CD4-positive, alpha-beta T cell treated with Interleukin-6 for 4 hours (primary cell): Measurements from ENCODE around the gene RNF41.
"Not testable (repeated sequence)": the region's sequence is repeated elsewhere in the genome, so short reads cannot be mapped to it uniquely, and the experiment has no call there.

Source experiments
- DNase-seq: peaks from one replicate; pipeline ENCODE4 v3.0.0-alpha.2; 2020; ENCODE audit warnings: mixed read lengths

RNF41 gene

DNA sequence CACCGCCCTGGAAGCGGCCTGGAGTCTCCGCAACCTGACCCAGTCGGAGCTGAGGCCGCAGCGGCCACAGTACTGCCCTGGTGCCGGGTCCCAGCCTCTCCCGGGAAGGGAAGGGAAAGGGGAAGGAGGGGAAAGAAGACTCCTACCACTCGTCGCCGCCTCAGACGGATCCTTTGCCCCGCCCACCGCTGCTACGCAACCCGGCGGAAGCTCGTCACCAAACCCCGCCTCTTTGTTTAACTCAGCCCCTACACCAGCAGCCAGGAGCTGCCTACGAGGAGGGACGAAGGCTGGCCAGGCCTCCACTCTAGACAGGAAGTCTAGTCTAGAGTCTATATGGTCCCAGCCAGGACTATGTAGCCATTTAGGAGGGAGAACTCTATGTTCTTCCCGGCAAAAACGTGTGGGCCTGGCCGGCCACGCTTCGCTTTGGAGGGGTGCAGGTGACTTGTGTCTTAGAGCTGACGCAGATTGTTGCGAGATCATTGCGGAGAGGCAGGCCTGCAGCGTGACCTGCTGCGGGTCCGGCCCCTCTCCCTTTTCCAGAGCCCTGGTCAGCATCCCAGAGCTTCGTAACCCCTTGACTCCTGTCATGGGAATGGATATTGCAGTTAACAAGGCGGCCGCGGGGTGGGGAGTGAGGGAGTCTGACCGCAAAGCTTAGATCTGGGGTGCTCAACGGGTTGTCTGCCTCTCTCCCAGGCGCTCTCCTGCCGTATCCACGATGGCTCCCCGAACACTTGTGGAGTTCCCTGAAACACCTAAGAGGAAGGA is at the start of gene RNF41:
TSS of gene RNF41 (minus strand) at position 166 of the 774 bp plus-strand sequence. CDS start 7,875 bp downstream, outside the sequence.
- DNase-seq, result peak; percentile 94

DNA sequence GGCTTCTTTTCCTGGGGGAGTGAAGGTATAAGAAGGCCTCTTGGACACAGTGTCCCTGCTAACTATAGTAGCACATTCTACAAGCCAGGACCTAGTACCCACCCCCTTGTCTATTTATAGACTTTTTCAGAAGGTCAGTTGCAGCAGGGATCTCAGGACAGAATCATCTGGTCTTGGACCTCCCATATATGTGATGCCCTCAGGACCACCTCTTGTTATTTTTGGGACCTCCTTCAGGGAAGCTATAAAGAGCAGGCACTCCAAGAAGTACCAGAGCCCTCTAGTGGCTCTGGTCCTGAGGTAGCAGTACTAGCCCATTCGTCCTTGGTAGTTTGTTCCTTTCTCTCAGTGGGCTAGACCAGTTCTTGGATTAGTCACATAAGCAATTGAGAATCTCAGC is 49.3 kb upstream of the RNF41 start:
- DNase-seq, result peak; percentile 10

DNA sequence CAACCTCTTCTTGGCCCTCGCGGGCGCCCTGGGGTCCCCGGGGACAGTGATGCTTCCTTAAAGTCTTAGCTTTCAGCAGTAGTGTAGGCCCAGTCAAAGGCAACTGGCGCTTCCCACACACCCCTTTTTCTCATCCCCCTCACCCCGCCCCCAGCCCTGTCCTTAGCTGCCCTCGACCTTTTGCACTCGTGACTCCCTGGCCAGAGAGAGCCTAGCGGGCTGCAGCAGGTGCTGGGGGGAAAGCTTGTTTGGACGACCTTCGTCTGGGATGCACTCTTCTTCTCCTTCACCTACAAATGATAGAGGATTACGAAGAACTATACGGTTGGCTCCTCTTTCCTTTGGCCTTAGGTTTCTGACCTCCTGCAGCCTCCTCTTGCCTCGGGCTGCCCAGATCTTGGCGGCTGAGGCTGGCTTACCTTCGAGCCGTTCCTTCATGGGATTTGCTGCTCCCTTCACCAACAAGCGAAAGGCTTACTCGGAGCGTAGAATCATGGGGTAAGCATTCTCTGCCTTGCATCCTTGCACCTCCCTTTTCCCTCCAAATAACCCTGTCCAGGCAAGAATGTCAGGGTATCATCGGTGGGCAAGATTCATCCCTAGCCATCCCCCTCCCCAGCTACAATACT is 45.8 kb upstream of the RNF41 start:
- DNase-seq, result no peak

DNA sequence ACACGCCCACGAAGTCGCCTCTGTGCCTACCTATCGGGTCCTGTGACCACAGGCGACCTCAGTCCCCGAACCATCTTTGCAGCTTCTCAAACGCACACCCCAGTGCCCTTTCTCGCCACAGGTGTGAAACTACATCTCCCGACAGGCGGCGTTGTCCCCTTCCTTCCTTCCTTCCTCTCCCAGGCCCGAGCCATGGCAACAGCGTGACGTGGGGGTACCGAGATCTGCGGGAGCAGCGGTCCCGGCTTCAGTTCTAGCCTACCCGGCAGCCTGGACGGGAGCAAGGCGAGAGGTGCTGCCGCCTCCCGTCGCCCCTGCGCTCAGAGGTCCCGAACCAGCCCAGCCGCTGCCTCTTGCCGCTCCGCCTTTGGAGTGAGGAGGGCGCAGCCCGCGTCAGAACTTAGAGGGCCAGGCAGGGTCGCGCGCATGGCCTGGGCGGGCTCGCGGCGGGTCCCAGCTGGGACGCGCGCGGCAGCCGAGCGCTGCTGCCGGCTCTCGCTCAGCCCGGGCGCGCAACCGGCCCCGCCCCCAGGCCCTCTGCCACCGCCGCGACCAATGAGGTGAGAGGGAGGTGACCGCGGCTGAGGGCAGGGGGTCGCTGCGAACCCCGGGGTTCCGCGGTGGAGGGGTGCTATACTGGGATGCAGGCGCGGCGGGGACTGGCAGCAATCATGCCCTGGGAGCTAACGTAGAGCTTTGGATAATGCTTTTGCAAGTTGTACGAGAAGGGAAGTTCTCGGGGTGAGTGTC is 45.1 kb upstream of the RNF41 start, which contains the start of gene COQ10A:
TSS of gene COQ10A (plus strand) at position 250 of the 750 bp plus-strand sequence. CDS start at position 427, 177 bp downstream.
- peak; percentile 92 for DNase-seq

DNA sequence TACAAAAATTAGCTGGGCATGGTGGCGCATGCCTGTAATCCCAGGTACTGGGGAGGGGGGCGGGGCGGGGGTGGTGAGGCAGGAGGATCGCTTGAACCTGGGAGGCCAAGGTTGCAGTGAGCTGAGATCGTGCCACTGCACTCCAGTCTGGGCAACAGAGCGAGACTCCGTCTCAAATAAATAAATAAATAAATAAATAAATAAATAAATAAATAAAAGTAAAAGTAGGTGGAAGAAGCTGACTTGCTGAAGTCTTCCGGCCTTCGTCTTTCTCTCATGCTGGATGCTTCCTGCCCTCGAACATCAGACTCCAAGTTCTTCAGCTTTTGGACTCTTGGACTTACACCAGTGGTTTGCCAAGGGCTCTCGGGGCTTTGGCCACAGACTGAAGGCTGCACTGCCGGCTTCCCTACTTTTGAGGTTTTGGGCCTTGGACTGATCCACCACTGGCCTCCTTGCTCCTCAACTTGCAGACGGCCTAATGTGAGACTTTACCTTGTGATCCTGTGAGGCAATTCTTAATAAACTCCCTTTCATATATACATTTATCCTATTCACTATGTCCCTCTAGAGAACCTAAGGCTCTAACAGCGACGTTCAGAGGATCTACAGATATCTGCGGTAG is 44.5 kb upstream of the RNF41 start:
- not testable (repeated sequence) for DNase-seq

DNA sequence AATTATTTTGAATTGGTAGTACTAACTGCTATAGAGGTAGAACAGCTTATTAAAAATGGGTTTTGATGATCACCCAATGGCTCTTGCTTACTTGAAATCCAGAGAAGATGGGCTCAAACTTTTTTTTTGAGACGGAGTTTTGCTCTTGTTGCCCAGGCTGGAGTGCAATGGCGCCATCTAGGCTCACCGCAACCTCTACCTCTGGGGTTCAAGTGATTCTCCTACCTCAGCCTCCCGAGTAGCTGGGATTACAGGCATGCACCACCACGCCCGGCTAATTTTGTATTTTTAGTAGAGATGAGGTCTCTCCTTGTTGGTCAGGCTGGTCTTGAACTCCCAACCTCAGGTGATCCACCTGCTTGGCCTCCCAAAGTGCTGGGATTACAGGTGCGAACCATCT is 41.2 kb upstream of the RNF41 start:
- DNase-seq, result peak; percentile 18

DNA sequence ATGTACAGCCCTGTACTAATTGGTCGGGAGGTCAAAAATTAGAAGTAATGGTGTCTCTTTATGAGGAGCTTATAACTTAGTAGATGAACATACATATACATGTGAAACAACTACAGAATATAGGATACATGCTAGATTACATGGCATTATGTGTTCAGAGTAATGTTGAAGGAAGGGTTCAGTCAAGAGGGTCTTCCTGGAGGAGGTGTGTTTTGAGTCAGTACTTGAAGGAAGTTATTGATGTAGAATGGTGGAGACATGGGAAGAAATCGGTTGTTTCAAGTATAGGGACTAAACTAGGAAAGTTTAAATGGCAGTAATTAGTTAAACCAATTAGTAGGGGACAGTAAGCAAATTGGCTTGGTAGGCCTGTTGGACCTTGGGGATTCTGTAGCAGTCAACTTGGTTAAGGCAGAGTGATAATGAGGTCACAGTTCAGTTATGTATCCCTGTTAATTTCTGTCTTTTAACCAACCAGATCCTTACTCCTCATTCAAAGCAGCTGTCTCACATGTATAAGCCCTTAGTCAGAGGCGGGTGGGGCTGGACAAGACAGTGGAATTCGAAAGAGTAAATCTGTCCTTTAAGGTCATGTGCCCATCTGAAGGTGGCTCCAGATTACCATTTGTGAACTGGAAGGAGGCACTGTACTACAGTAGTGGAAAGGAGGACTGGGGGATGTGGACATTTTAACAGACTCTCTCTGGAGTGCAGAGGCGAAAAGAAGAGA is 39.9 kb upstream of the RNF41 start:
- DNase-seq, result no peak

DNA sequence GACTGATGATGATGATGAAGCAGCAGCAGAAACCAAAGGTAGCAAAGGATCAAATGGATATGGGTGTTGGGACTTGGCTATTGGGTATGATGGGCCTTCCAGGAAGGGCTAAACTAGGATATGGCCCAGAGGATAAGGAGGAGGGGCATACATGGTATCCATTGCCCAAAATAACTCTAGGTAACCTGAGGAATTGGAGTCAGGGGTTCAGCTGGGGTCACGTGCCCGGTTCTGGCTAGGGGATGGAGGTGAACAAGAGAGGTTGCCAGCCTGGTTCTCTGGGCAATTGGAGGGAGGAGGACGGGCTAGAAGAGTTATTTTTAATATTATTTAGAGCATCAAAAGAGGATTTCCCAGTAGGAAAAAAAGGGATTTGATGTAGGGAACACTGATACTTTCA is 39.2 kb upstream of the RNF41 start:
- DNase-seq, result no peak

DNA sequence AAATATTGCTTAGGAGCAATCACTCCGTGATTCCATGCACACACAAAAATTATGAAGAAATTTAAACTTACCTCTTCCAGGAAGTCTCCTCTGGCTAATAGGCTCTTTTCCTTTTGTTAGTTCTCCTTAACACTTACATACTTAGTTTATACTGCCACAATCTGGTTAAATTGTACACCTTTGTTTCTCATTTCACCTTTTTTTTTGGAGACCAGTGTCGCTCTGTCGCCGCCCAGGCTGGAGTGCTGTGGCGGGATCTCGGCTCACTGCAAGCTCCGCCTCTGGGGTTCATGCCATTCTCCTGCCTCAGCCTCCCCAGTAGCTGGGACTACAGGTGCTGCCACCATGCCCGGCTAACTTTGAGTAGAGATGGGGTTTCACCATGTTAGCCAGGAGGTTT is 38.7 kb upstream of the RNF41 start:
- DNase-seq, result no peak

DNA sequence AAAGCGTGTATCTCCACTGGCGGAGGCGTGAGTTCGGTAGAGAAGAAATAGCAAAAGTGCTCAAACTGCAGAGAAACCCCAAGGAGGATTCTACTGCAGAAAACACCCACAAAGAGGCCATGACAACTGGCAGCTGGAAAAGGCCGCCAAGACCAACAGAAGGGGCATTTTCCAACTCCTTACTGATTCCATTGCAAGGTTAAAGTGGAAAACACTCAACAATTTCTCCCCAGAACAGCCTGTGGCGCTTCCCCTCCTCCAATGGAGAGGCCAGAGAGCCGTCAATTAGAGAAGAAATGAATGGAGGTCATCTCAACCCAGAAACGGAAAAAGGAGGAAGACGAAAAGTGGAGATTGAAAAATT is 37.1 kb upstream of the RNF41 start:
- DNase-seq, result no peak

DNA sequence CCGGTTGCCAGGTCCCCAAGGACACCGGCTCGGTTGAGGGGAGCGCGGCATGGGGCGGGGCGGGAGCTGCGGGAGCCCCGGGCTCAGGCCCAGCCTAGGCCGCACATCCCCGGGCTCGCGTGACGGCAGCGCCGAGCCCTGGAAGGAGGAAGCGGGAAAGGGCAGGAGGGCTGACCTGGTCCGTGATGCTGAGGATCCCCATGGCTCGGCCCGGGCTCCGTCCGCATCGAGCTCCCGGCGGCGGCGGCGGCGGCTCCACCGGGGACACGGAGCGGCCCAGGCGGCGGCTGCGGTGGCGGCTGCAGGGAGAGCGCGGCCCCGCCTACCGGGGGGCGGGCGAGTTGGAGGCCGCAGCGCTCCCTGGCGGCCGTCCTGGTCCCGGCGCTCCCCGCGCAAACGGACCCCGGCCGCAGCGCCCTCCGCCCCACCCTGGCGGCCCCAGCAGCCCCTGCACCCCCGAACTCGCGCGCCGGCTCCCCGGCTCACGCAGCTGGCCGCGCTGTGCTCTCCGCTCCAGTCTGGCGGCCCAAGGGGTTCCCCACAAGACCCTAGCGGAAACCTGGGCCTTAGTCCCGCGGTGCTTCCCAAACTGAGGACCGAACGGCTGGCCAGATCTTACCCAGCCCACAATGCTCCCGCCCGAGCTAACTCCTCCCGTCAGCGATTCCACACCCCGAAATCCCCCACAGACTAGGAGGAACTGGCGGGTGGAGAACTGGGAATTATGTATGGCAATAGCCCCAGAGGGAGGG is 36.5 kb upstream of the RNF41 start, which contains the start of gene ANKRD52:
TSS of gene ANKRD52 (minus strand) at position 317 of the 752 bp plus-strand sequence. CDS start at position 202, 115 bp downstream.
- peak; percentile 86 for DNase-seq

DNA sequence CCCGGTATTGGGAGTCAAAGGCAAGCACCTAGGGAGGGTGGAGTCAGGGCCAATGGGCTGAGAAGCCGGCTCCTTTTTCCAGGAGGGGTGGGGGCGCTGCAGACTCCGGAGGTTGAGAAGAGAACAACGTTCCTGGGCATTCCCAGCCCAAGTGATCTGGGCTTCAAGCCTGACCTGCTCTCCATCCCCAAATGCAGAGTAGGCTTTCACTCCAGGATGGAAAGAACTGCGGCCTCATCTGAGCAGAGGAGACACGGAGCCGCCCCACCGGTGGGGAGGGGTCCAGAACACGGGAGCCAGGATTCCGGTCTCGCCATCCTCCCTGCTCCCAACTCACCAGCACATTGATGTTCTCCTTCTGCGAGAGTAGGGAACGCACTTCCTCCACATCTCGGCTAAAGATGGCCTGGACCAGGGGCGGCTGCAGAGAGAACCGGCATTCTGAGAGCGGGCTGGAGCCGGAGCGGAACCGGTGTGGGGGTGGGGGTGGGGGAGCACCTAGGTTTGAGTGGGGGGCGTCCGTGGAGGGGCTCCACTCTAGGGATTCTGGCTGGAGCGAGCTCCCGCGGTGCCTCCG is 35.9 kb upstream of the RNF41 start:
- no peak for DNase-seq

DNA sequence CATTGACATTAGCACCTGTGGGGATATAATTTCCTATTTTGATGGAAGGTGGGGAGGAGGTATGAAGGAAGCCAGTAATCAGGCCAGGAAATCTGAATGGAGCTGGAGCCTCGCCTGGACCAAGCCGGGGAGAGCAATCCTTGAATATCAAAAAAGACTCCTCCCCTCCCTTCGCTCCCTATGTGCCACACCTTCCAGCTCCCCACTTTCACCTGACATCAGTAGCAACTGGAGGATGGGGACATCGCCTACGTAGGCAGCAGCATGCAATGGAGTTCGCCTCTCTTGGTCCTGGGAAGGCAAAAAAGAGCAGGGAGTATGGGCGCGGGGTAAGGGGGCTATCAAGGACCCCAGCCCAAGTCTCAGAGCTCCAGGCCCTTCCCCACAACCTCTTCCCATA is 35.3 kb upstream of the RNF41 start:
- no peak for DNase-seq

DNA sequence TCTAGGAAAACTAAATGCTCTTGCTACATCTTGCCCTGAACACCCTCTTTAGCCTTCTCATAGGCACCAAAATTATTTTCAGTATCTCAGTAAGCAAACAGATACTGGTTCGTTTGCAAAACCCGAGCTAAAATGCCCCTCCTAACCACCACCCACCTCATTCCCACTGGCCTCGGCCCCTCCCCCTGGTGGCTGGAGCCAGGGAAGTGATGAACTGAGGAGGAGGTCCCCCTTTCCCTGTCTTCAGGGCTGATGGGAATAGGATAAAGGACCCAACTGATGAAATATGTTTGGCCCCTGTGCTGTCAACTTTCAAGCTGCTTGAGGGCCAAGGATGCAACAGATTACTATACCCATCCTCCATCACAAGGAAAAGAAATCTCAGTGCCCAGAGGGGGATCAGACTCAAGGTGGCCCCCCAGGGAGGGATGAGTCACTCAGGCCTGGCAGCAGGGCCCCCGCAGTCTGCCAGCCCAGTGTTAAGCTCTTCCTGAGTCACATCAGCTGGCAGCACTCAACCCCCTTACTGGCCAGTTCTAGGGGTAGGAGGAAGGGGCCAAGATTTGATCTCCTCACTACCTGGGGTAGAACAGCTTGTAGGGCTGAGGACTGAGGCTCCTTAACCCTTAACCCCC is 34.7 kb upstream of the RNF41 start:
- no peak for DNase-seq

DNA sequence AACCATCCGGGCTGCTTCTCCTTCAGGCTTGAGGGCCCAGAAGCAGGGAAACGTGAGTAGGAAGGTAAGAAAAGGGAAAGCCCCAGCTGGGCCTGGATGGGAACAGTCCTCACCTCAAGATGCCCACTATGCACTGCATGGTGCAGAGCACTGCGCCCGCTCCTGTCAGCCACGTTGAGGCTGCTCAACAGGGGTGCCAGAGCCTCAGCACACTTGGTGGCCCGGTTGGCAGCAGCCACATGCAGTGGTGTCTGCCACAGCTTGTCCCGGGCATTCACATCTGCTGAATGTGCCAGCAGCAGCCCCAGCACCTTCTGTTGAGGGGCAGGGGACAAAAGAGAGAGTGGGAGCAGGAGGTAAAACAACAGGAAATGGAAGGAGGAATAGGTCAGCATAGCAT is 33.9 kb upstream of the RNF41 start:
- DNase-seq, result no peak

DNA sequence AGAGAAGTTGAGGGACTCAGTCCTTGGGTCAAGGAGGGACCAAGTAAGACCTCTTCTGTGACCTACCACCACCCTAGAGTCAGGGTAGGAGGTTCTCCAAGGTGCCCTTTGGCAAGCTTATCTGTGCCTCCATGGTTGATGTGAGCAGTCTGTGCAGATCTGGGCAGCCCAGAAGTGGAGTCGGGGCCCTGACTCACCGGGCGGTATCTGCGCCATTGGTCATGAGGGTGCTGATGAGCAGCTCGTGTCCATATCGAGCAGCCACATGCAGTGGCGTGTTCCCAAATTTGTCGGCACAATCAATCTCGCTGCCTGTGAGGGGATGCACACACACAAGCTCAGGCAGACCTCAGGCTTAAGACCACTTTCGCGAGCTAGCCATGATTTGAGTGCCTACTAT is 31.4 kb upstream of the RNF41 start:
- no peak for DNase-seq

DNA sequence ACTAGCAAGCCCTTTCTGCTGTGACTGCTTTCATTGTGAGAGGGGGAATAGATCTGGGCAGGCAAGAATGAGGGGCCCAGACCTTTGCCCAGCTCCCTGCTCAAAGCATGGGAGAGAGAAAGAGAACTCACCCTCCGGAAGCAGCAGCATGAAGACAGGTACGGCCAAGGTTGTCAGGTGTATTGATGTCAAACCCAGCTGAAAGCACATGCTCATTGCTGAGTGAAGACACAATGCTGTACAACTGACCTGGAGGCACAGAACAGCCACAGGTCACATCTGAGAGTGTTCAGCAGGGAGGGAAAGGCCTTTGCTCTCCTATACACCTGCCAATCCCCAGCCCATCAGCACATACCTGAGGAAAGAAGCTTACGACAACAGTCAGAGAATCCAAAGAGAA is 30.9 kb upstream of the RNF41 start:
- no peak for DNase-seq

DNA sequence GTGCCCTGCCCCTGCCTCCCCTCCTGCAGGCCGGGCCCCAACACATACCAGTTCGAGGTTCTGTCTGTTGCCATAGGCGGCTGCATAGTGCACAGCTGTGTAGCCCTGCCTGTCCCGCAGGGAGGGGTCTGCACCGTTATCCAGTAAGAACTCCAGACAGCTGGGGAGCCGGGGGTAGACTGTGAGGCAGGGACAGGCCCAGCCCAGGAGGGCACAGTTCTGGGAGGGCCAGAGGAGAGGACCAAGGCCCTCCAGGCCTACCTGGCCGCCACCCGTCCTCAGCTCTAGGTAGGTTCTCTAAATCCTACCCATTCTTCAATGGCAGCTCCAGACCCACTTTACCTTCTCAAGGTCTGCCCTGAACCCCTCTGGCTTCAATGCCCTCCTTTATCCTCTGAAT is 27.0 kb upstream of the RNF41 start:
- DNase-seq, result no peak

DNA sequence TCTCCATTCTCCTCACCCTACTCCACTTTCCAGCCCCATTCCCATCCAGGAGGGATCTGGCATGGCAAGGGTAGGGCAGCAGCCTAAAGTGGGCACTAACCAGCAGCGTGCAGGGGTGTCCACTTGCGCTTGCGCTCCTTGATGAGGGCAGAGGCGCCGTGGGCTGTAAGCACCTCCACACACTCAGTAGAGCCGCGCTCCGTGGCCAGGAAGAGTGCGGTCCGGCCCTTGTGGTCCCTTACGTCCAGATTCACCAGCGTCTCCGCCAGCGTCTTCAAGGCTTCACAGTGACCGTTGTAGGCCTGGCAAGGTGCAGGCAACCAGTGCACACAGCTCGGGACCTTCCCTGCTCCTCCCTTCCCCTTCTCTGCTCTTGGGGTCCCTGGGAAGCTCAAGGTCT is 26.2 kb upstream of the RNF41 start:
- DNase-seq, result no peak

DNA sequence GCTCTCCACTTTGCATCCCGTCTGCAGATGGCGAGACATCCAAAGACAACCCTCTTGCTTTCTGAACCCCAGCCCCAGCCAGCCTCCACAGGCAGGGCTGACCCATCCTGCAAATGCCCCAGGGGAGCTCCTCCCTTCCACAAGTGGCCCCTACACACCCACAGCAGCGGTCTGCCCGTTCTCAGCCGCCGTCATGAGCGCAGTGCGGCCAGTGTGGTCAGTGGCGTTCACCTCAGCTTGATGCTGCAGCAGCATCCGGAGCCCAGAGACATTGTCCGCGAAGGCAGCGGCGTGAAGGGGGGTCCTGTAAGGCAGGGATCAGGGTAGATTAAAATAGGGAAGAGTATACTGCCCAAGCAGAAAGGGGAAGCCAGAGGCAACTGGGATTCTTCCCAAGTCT is 22.8 kb upstream of the RNF41 start:
- no peak for DNase-seq

DNA sequence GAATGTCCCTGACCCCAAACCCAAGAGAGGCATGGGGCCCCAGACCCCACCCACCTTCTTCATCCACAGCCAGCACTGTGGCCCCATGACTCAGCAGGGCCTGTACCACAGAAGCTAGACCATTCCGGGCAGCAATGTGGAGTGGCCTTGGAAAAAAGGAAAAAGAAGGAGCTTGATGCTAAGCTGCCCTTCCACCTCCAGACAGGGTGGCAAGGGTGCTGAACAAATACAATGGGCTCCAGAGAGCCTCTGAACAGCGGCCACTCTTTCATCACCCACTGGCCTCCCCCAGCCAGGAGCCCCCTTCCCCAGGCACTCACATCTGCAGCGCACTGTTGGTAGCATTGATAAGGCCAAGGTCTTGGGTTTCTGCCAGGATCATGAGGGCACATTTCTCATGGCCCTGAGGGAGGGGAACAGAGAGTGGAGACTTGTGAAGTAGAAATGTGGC is 22.0 kb upstream of the RNF41 start:
- no peak for DNase-seq
